Thyroid gland (tissue), 4 donors: ENCODE measurements around the gene GNG4. TPM values are rescaled to one million over a fixed set of nuclear protein-coding genes. Genes with fewer than 3 reads are reported as not detected.

Source experiments
- DNase-seq, 2 donors: peaks; one replicate each; pipeline ENCODE4 v3.0.0-alpha.2; 2019
- H3K27ac ChIP-seq, 3 donors: fragments of 200-600 bp; sonication (generic); 1 replicate in 2 of 3; 2 replicates in 1 of 3; pipeline ENCODE4 v1.5.1; 2016 to 2019; ENCODE audit warnings: mild to moderate bottlenecking in 1 of 3, moderate library complexity in 1 of 3
- H3K27me3 ChIP-seq: fragments of 200-600 bp; sonication (generic); one replicate; pipeline ENCODE4 v1.5.1; 2019
- H3K36me3 ChIP-seq, 2 donors: fragments of 200-600 bp; sonication (generic); one replicate each; pipeline ENCODE4 v1.5.1; 2016 to 2019
- H3K4me1 ChIP-seq, 2 donors: fragments of 200-600 bp; sonication (generic); one replicate each; pipeline ENCODE4 v1.5.1; 2017 to 2019
- H3K4me3 ChIP-seq, 3 donors: fragments of 200-600 bp; sonication (generic); replicated peaks in 1 of 3; 1 replicate in 2 of 3; 2 replicates in 1 of 3; pipeline ENCODE4 v1.5.1; 2016; ENCODE audit warnings: mild to moderate bottlenecking in 1 of 3
- H3K9me3 ChIP-seq: fragments of 200-600 bp; sonication (generic); one replicate; pipeline ENCODE4 v1.5.1; 2017
- CTCF ChIP-seq, 6 experiments: fragments of 200-600 bp in 3 of 6; fragments of 450-650 bp in 3 of 6; sonication (generic) in 3 of 6; IDR thresholded peaks; one replicate each; pipeline ENCODE4 v1.5.1; 2016 to 2019; ENCODE audit warnings: antibody characterized with exemption in 6 of 6, mild to moderate bottlenecking in 2 of 6, inconsistent platforms in 1 of 6, moderate library complexity in 1 of 6
- POLR2A ChIP-seq, 2 donors: fragments of 450-650 bp; IDR thresholded peaks; one replicate each; pipeline ENCODE4 v1.6.1; 2017; ENCODE audit warnings: antibody characterized with exemption in 2 of 2, mild to moderate bottlenecking in 2 of 2, moderate library complexity in 1 of 2
- WGBS, 2 donors: methylation state at CpG; one replicate each; pipeline ENCODE4 v1.1.5; 2017; 5-methylcytosine and 5-hydroxymethylcytosine counted together
- intact Hi-C: fragments of 100-400 bp; cut with DNase I; formaldehyde crosslinking; loops from one replicate; pipeline ENCODE4 v1.15.1; 2023
- total RNA-seq, 4 donors: library from RNA; depleted of rRNA; stranded (reverse); fragments of >200 nt; gene quantifications; one replicate each; pipeline ENCODE4 v1.2.3, GENCODE V29; 2016

The GNG4 gene
- total RNA-seq, 4 donors from 2014 or later = under 0.01 to 3.0 (median 0.13) TPM; not detected in 1

- Histone ChIP-seq H3K4me3 (no peak overlapping the region), H3K4me1 (no peaks in the 10 kb centered on the region), H3K36me3 (no peaks in the 10 kb centered on the region), H3K9me3 (no peaks in the 10 kb centered on the region), H3K27ac (no peak overlapping the region), H3K27me3 (no peaks in the 10 kb centered on the region)
- WGBS, 2 donors = 94 to 95% methylated on average over 3 of the region's 3 CpGs
- intact Hi-C loops = no loop called here
- no peak for DNase-seq
- no peak for TF ChIP-seq CTCF (IDR thresholded peaks at IDR 0.05)
- TF ChIP-seq POLR2A (IDR thresholded peaks at IDR 0.05) = no peak
Measured at GRCh38 chr1:235571482-235571881, 78.1 kb downstream of the GNG4 start.

- TF ChIP-seq CTCF (IDR thresholded peaks at IDR 0.05) (no peak), POLR2A (IDR thresholded peaks at IDR 0.05) (no peak)
- Histone ChIP-seq H3K4me1 (no peaks in the 10 kb centered on the region), H3K36me3 (no peaks in the 10 kb centered on the region), H3K9me3 (no peaks in the 10 kb centered on the region), H3K27me3 (no peaks in the 10 kb centered on the region), H3K27ac (no peak overlapping the region), H3K4me3 (no peak overlapping the region)
- no peak for DNase-seq
- WGBS, 2 donors = 85 to 86% methylated on average over 7 of the region's 7 CpGs
- intact Hi-C loops = no loop called here
Measured at GRCh38 chr1:235567812-235568503, 81.6 kb downstream of the GNG4 start.

GRCh38 chr1:235566084-235566483 lies 83.5 kb downstream of the GNG4 start:
- H3K9me3 ChIP-seq = no peaks in the 10 kb centered on the region
- no peak overlapping the region for H3K27ac ChIP-seq
- H3K36me3 ChIP-seq = no peaks in the 10 kb centered on the region
- 78 to 90% methylated on average over 5 to 8 of the region's 8 CpGs for WGBS, 2 donors
- TF ChIP-seq CTCF (IDR thresholded peaks at IDR 0.05) (no peak), POLR2A (IDR thresholded peaks at IDR 0.05) (no peak)
- H3K4me3 ChIP-seq = no peak overlapping the region
- H3K27me3 ChIP-seq = no peaks in the 10 kb centered on the region
- DNase-seq = no peak
- H3K4me1 ChIP-seq = no peaks in the 10 kb centered on the region
- intact Hi-C loops = no loop called here

- Histone ChIP-seq H3K27ac (no peak overlapping the region), H3K9me3 (no peaks in the 10 kb centered on the region), H3K4me3 (no peak overlapping the region), H3K36me3 (no peaks in the 10 kb centered on the region), H3K4me1 (no peaks in the 10 kb centered on the region), H3K27me3 (no peaks in the 10 kb centered on the region)
- 89 to 91% methylated on average over 1 of the region's 1 CpG for WGBS, 2 donors
- DNase-seq = no peak
- no peak for TF ChIP-seq POLR2A (IDR thresholded peaks at IDR 0.05)
- TF ChIP-seq CTCF (IDR thresholded peaks at IDR 0.05) = no peak
- intact Hi-C loops = no loop called here
Measured at GRCh38 chr1:235563513-235564061, 86.0 kb downstream of the GNG4 start.

GRCh38 chr1:235562589-235562988 lies 87.0 kb downstream of the GNG4 start:
- intact Hi-C loops = no loop called here
- no peak for TF ChIP-seq POLR2A (IDR thresholded peaks at IDR 0.05)
- no peak for TF ChIP-seq CTCF (IDR thresholded peaks at IDR 0.05)
- no peak for DNase-seq
- Histone ChIP-seq H3K4me1 (no peaks in the 10 kb centered on the region), H3K4me3 (no peak overlapping the region), H3K36me3 (no peaks in the 10 kb centered on the region), H3K9me3 (no peaks in the 10 kb centered on the region), H3K27me3 (no peaks in the 10 kb centered on the region), H3K27ac (no peak overlapping the region)
